ENCODE data around the gene NDUFB3. TPM values are rescaled to one million over a fixed set of nuclear protein-coding genes. Genes with fewer than 3 reads are reported as not detected.

NDUFB3 gene
- total and polyA plus RNA-seq, 2 experiments from 2014 or later, result 34.3 to 230 TPM

GRCh38 chr2:201109186-201109585 lies 37.4 kb downstream of the NDUFB3 start:
- Histone ChIP-seq H4K20me1 (replicated peaks; ENCODE audit: insufficient read depth) (no peaks in the 10 kb centered on the region), H3K79me2 (replicated peaks; ENCODE audit: insufficient read depth) (no peaks in the 10 kb centered on the region), H3K36me3 (ENCODE audit: insufficient read depth) (no peaks in the 10 kb centered on the region), H3K4me1 (ENCODE audit: insufficient read depth) (no peaks in the 10 kb centered on the region), H3K27ac (ENCODE audit: low read depth) (no peak overlapping the region), H2AFZ (no peak overlapping the region), H3F3A (replicated peaks; ENCODE audit: low read depth) (no peaks in the 10 kb centered on the region), H3K4me2 (no peak overlapping the region), H3K9me2 (ENCODE audit: insufficient read depth) (no peaks in the 10 kb centered on the region), H3K27me3 (ENCODE audit: insufficient read depth) (no peaks in the 10 kb centered on the region), H3K4me3 (no peak overlapping the region)
- H3K27ac Mint-ChIP-seq, result no peak overlapping the region
- peaks cover 4% of the 10 kb centered on the region; the same call in 1 of the 3 replicates for H3K4me1 Mint-ChIP-seq
- no peaks in the 10 kb centered on the region for H3K27me3 Mint-ChIP-seq (ENCODE audit: insufficient read depth, low read depth, poor library complexity)
- ATAC-seq (no peak), DNase-seq (ENCODE audit: low spot score) (no peak)
- no peak for TF ChIP-seq REST (IDR thresholded peaks at IDR 0.05; ENCODE audit: unreplicated experiment)
- TF ChIP-seq CREB1 (CRISPR knock-in tag; IDR thresholded peaks at IDR 0.05; ENCODE audit: low read depth), result no peak
- no peak for TF ChIP-seq POLR2AphosphoS5 (IDR thresholded peaks at IDR 0.05; ENCODE audit: low read depth)
- TF ChIP-seq EZH2 (IDR thresholded peaks at IDR 0.05; ENCODE audit: low read depth, unreplicated experiment), result no peak
- no peak for TF ChIP-seq STAT1 (IDR thresholded peaks at IDR 0.05; ENCODE audit: unreplicated experiment)
- no peak for TF ChIP-seq JUNB (IDR thresholded peaks at IDR 0.05; ENCODE audit: unreplicated experiment)
- no peak for TF ChIP-seq ZNF114 (CRISPR knock-in tag; IDR thresholded peaks at IDR 0.05)
- TF ChIP-seq, protein P1, sequence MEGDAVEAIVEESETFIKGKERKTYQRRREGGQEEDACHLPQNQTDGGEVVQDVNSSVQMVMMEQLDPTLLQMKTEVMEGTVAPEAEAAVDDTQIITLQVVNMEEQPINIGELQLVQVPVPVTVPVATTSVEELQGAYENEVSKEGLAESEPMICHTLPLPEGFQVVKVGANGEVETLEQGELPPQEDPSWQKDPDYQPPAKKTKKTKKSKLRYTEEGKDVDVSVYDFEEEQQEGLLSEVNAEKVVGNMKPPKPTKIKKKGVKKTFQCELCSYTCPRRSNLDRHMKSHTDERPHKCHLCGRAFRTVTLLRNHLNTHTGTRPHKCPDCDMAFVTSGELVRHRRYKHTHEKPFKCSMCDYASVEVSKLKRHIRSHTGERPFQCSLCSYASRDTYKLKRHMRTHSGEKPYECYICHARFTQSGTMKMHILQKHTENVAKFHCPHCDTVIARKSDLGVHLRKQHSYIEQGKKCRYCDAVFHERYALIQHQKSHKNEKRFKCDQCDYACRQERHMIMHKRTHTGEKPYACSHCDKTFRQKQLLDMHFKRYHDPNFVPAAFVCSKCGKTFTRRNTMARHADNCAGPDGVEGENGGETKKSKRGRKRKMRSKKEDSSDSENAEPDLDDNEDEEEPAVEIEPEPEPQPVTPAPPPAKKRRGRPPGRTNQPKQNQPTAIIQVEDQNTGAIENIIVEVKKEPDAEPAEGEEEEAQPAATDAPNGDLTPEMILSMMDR (conservative IDR thresholded peaks at IDR 0.05; ENCODE audit: low read depth in 2 of 2), result no peak
- no peaks in the 10 kb centered on the region for H3K36me3 Mint-ChIP-seq (ENCODE audit: low read depth)
- H3K9me3 Mint-ChIP-seq, result no peaks in the 10 kb centered on the region
- no peak overlapping the region for H3K4me3 Mint-ChIP-seq

GRCh38 chr2:201110615-201111014 lies 38.8 kb downstream of the NDUFB3 start:
- no peak overlapping the region for H3K27ac Mint-ChIP-seq
- Histone ChIP-seq H4K20me1 (replicated peaks; ENCODE audit: insufficient read depth) (no peaks in the 10 kb centered on the region), H3K4me3 (no peak overlapping the region), H2AFZ (no peak overlapping the region), H3K79me2 (replicated peaks; ENCODE audit: insufficient read depth) (no peaks in the 10 kb centered on the region), H3K27me3 (ENCODE audit: insufficient read depth) (no peaks in the 10 kb centered on the region), H3K4me2 (peak overlapping the region; percentile 28; the same call in 1 of the 2 replicates), H3K9me2 (ENCODE audit: insufficient read depth) (no peaks in the 10 kb centered on the region), H3K4me1 (ENCODE audit: insufficient read depth) (peaks cover 3% of the 10 kb centered on the region; the same call in 1 of the 2 replicates), H3K27ac (ENCODE audit: low read depth) (no peak overlapping the region), H3F3A (replicated peaks; ENCODE audit: low read depth) (peaks cover 4% of the 10 kb centered on the region; the same call in 1 of the 2 replicates), H3K36me3 (ENCODE audit: insufficient read depth) (no peaks in the 10 kb centered on the region)
- peaks cover 4% of the 10 kb centered on the region; the same call in 1 of the 3 replicates for H3K36me3 Mint-ChIP-seq (ENCODE audit: low read depth)
- no peak for ATAC-seq
- DNase-seq (ENCODE audit: low spot score), result no peak
- H3K4me1 Mint-ChIP-seq, result peaks cover 8% of the 10 kb centered on the region
- H3K27me3 Mint-ChIP-seq (ENCODE audit: insufficient read depth, low read depth, poor library complexity), result peaks cover 7% of the 10 kb centered on the region
- H3K4me3 Mint-ChIP-seq, result no peak overlapping the region
- H3K9me3 Mint-ChIP-seq, result peaks cover 9% of the 10 kb centered on the region
- no peak for TF ChIP-seq REST (IDR thresholded peaks at IDR 0.05; ENCODE audit: unreplicated experiment)
- TF ChIP-seq CREB1 (CRISPR knock-in tag; IDR thresholded peaks at IDR 0.05; ENCODE audit: low read depth), result no peak
- no peak for TF ChIP-seq JUNB (IDR thresholded peaks at IDR 0.05; ENCODE audit: unreplicated experiment)
- TF ChIP-seq ZNF114 (CRISPR knock-in tag; IDR thresholded peaks at IDR 0.05), result no peak
- TF ChIP-seq EZH2 (IDR thresholded peaks at IDR 0.05; ENCODE audit: low read depth, unreplicated experiment), result no peak
- TF ChIP-seq NANOG (IDR thresholded peaks at IDR 0.05; ENCODE audit: borderline replicate concordance), result no peak
- TF ChIP-seq EZH2phosphoT487 (IDR thresholded peaks at IDR 0.05; ENCODE audit: unreplicated experiment), result no peak
- no peak for TF ChIP-seq POLR2AphosphoS5 (IDR thresholded peaks at IDR 0.05; ENCODE audit: low read depth)

All from GM23338 (cell line).